GM12878 (cell line): ENCODE measurements around the gene ASH1L. TPM values are rescaled to one million over a fixed set of nuclear protein-coding genes. Genes with fewer than 3 reads are reported as not detected.

Experiments used
- BCL11A ChIP-seq: IDR thresholded peaks from 2 replicates; pipeline ENCODE4 v1.6.1; 2011; ENCODE audit warnings: low read depth, low read length
- CREM ChIP-seq: IDR thresholded peaks from 2 replicates; pipeline ENCODE4 v1.6.1; 2014; ENCODE audit warnings: antibody characterized with exemption, low read depth
- ELK1 ChIP-seq: IDR thresholded peaks from 2 replicates; pipeline ENCODE4 v1.6.1; 2012; ENCODE audit warnings: low read depth, low read length, improper control_type of control experiment
- FOS ChIP-seq: IDR thresholded peaks from 3 replicates; pipeline ENCODE4 v1.6.1; 2011; ENCODE audit warnings: borderline replicate concordance; ENCODE audit not compliant: insufficient read length; ENCODE audit errors: extremely low read depth
- FOXM1 ChIP-seq: IDR thresholded peaks from 2 replicates; pipeline ENCODE4 v1.6.1; 2012; ENCODE audit warnings: low read depth, mild to moderate bottlenecking, inconsistent platforms, low read length, moderate library complexity
- IRF4 ChIP-seq: IDR thresholded peaks from 2 replicates; pipeline ENCODE4 v1.6.1; 2011; ENCODE audit warnings: low read depth, low read length
- KDM1A ChIP-seq: fragments of 200-600 bp; sonication (generic); IDR thresholded peaks from 2 replicates; pipeline ENCODE4 v1.6.1; 2016; ENCODE audit warnings: borderline replicate concordance
- MYC ChIP-seq: IDR thresholded peaks from 2 replicates; pipeline ENCODE4 v1.6.1; 2011; ENCODE audit warnings: mild to moderate bottlenecking, low read length, moderate library complexity, inconsistent platforms; ENCODE audit not compliant: insufficient read depth, insufficient replicate concordance, insufficient read length, severe bottlenecking
- NR2C1 ChIP-seq: fragments of 450-650 bp; IDR thresholded peaks from 2 replicates; pipeline ENCODE4 v1.6.1; 2017; ENCODE audit warnings: antibody characterized with exemption, mild to moderate bottlenecking, moderate library complexity
- PKNOX1 ChIP-seq: fragments of 450-650 bp; IDR thresholded peaks from 2 replicates; pipeline ENCODE4 v1.6.1; 2016; ENCODE audit warnings: mild to moderate bottlenecking
- POLR2AphosphoS5 ChIP-seq: IDR thresholded peaks from 2 replicates; pipeline ENCODE4 v1.6.1; 2011; ENCODE audit warnings: mild to moderate bottlenecking, low read length, inconsistent platforms
- RAD51 ChIP-seq: fragments of 450-650 bp; IDR thresholded peaks from 2 replicates; pipeline ENCODE4 v1.6.1; 2016; ENCODE audit warnings: moderate library complexity, mild to moderate bottlenecking, inconsistent platforms
- RCOR1 ChIP-seq: conservative IDR thresholded peaks from 2 replicates; pipeline ENCODE4 v1.6.1; 2012; ENCODE audit warnings: low read depth, low read length, improper control_type of control experiment
- RELA ChIP-seq: fragments of 450-650 bp; IDR thresholded peaks from 2 replicates; pipeline ENCODE4 v1.8.0; 2014; ENCODE audit warnings: borderline replicate concordance; ENCODE audit not compliant: partially characterized antibody
- RELB ChIP-seq: fragments of 450-650 bp; IDR thresholded peaks from 2 replicates; pipeline ENCODE4 v1.6.1; 2017; ENCODE audit warnings: low read depth, mild to moderate bottlenecking, moderate library complexity
- SREBF1 ChIP-seq: IDR thresholded peaks from 2 replicates; pipeline ENCODE4 v1.6.1; 2012; ENCODE audit warnings: mild to moderate bottlenecking, low read length
- TAF1 ChIP-seq: IDR thresholded peaks from 2 replicates; pipeline ENCODE4 v1.6.1; 2011; ENCODE audit warnings: mild to moderate bottlenecking, low read depth, low read length, borderline replicate concordance
- TCF12 ChIP-seq: IDR thresholded peaks from 2 replicates; pipeline ENCODE4 v1.6.1; 2011; ENCODE audit warnings: low read depth, mild to moderate bottlenecking, low read length
- ZNF207 ChIP-seq: fragments of 450-650 bp; IDR thresholded peaks from 2 replicates; pipeline ENCODE4 v1.6.1; 2014; ENCODE audit warnings: antibody characterized with exemption, mild to moderate bottlenecking, borderline replicate concordance
- ZNF274 ChIP-seq: IDR thresholded peaks from one replicate; pipeline ENCODE4 v1.8.0; 2011; ENCODE audit not compliant: insufficient read length, insufficient read depth
- polyA plus RNA-seq, 11 experiments: library from polyadenylated mRNA; depleted of rRNA in 4 of 11; unstranded in 6 of 11; stranded (reverse) in 5 of 11; fragments of >200 nt; fragmentation: Nextera tagmentation in 4 of 11; fragmentation: Illumina TruSeq in 1 of 11; extraction: Ambion mirVana in 4 of 11; extraction: Trizol in 1 of 11; gene quantifications; 1 replicate in 1 of 11; 2 replicates in 10 of 11; pipeline versions ENCODE4 v1.2.1 to v1.2.3, GENCODE V29; 2011 to 2016; ENCODE audit warnings: inconsistent platforms in 2 of 11, missing spikeins in 2 of 11, low read depth in 1 of 11
- total RNA-seq, 4 experiments: library from RNA; depleted of rRNA in 3 of 4; stranded (reverse); fragments of >200 nt in 3 of 4; fragmentation: Illumina TruSeq in 1 of 4; extraction: Trizol in 1 of 4; gene quantifications; 2 replicates each; pipeline versions ENCODE4 v1.2.1 to v1.2.3, GENCODE V29; 2013 to 2021
- TF ChIP-seq, protein P1 (sequence below): fragments of 450-650 bp; IDR thresholded peaks from 2 replicates; pipeline ENCODE4 v1.6.1; 2014; ENCODE audit warnings: mild to moderate bottlenecking
- TF ChIP-seq, protein P2 (sequence below): IDR thresholded peaks from 2 replicates; pipeline ENCODE4 v1.6.1; 2012; ENCODE audit warnings: low read depth, low read length, improper control_type of control experiment
- TF ChIP-seq, protein P3 (sequence below): fragments of 450-650 bp; IDR thresholded peaks from 2 replicates; pipeline ENCODE4 v1.6.1; 2017; ENCODE audit warnings: borderline replicate concordance

The ASH1L gene
- total and polyA plus RNA-seq, 10 of the 15 experiments (the other 5 are each of a cell fraction or from before 2014, with no cell fraction given): 1.7 to 23.9 (median 16.6) TPM

DNA sequence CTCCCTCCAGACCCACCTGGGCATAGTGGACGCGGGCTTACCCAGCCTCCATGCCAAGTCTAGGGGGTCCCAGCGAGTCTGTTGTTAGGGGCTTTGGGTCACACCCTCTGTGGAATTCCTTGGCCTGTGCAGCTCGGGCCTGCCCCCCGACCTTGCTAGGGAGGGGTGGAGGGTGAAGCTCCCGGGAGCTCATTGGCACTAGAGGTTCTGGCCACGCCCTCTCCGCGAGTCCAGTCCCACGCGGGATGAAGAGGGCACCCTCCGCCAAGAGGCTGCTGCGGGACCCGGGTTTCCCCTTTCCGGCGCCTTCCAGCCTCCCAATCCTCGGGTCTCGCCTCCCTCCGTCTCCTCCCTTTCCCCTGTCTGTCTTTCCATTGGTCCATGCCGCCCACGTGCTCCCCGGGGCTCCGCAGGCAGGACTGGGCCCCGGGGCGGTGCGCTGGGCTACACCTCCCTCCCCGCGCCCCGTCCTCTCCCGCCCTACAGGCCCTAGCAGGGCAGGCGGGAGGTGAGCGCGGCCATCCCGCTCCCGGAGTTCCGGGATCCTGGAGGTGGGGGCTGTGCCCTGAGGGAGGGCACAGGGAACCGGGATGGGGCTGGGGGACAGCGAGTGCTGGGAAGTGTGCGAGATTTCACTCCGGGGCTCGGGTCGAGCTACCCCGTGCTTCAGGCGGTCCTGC, 238.4 kb downstream of the ASH1L start (continued):
- 0 out of 2 replicates have a peak, but pooled peaks have one; percentile 44 for TF ChIP-seq ZNF207
- no peak for TF ChIP-seq ZNF274
- peak; percentile 53; the same call in 1 of the 2 replicates for TF ChIP-seq PKNOX1
- TF ChIP-seq, protein P1, sequence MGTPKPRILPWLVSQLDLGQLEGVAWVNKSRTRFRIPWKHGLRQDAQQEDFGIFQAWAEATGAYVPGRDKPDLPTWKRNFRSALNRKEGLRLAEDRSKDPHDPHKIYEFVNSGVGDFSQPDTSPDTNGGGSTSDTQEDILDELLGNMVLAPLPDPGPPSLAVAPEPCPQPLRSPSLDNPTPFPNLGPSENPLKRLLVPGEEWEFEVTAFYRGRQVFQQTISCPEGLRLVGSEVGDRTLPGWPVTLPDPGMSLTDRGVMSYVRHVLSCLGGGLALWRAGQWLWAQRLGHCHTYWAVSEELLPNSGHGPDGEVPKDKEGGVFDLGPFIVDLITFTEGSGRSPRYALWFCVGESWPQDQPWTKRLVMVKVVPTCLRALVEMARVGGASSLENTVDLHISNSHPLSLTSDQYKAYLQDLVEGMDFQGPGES: peak; percentile 20; the same call in 1 of the 2 replicates
- no peak for TF ChIP-seq RCOR1
- no peak for TF ChIP-seq FOXM1
- no peak for TF ChIP-seq KDM1A
- TF ChIP-seq RELA: peak; percentile 7
- TF ChIP-seq MYC: no peak
- TF ChIP-seq CREM: no peak
- TF ChIP-seq NR2C1: no peak
- TF ChIP-seq BCL11A: no peak
- no peak for TF ChIP-seq SREBF1
- no peak for TF ChIP-seq ELK1
- TF ChIP-seq RAD51: peak; percentile 93
- TF ChIP-seq TAF1: no peak
- no peak; the same call in 1 of the 2 replicates for TF ChIP-seq POLR2AphosphoS5
- peak; percentile 16 for TF ChIP-seq FOS
- TF ChIP-seq, protein P2, sequence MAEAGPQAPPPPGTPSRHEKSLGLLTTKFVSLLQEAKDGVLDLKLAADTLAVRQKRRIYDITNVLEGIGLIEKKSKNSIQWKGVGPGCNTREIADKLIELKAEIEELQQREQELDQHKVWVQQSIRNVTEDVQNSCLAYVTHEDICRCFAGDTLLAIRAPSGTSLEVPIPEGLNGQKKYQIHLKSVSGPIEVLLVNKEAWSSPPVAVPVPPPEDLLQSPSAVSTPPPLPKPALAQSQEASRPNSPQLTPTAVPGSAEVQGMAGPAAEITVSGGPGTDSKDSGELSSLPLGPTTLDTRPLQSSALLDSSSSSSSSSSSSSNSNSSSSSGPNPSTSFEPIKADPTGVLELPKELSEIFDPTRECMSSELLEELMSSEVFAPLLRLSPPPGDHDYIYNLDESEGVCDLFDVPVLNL: no peak
- no peak for TF ChIP-seq TCF12
- no peak for TF ChIP-seq IRF4
- TF ChIP-seq, protein P3, sequence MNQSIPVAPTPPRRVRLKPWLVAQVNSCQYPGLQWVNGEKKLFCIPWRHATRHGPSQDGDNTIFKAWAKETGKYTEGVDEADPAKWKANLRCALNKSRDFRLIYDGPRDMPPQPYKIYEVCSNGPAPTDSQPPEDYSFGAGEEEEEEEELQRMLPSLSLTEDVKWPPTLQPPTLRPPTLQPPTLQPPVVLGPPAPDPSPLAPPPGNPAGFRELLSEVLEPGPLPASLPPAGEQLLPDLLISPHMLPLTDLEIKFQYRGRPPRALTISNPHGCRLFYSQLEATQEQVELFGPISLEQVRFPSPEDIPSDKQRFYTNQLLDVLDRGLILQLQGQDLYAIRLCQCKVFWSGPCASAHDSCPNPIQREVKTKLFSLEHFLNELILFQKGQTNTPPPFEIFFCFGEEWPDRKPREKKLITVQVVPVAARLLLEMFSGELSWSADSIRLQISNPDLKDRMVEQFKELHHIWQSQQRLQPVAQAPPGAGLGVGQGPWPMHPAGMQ: no peak
- TF ChIP-seq RELB: peak; percentile 68; the same call in 1 of the 2 replicates
- TF ChIP-seq, all 136 proteins: peak for 37
